T-cell (primary cell): Measurements from ENCODE around the gene CTNND2. TPM values are rescaled to one million over a fixed set of nuclear protein-coding genes. Genes with fewer than 3 reads are reported as not detected.

ENCODE experiments used
- ATAC-seq, 4 experiments: fragments of 200-7000 bp in 3 of 4; fragments of 150-1000 bp in 1 of 4; cut with Tn5 transposase; replicated peaks in 1 of 4; 1 replicate in 3 of 4; 2 replicates in 1 of 4; pipeline ENCODE4 v1.10.0; 2021; ENCODE audit warnings: moderate library complexity in 3 of 4, mild to moderate bottlenecking in 2 of 4, moderate number of reproducible peaks in 1 of 4
- CTCF ChIA-PET, 2 donors: fragments of 300-600 bp; sonication (Branson Sonifier 250); formaldehyde crosslinking; loops; one replicate each; lab custom pipeline; 2022; ENCODE audit warnings: antibody characterized with exemption in 2 of 2; lab: Charles Lee
- POLR2A ChIA-PET, 2 donors: fragments of 300-600 bp; sonication (Branson Sonifier 250); formaldehyde crosslinking; loops; one replicate each; lab custom pipeline; 2022; ENCODE audit warnings: antibody characterized with exemption in 2 of 2; lab: Charles Lee
- DNase-seq, 35 experiments: peaks; one replicate each; pipeline versions ENCODE4 v3.0.0 to v3.0.0-alpha.2; 2013 to 2023
- H3K27ac ChIP-seq: one replicate; pipeline ENCODE4 v1.5.1; 2013; ENCODE audit warnings: low read length
- H3K27me3 ChIP-seq, 2 experiments: replicated peaks in 1 of 2; 1 replicate in 1 of 2; 2 replicates in 1 of 2; pipeline versions ENCODE4 v1.6.1 to v1.7.0; 2013; ENCODE audit warnings: low read length in 1 of 2, mixed read lengths in 1 of 2; ENCODE audit not compliant: control insufficient read depth in 2 of 2, insufficient read depth in 2 of 2; ENCODE audit errors: extremely low read depth in 1 of 2
- H3K36me3 ChIP-seq, 2 donors: 1 replicate in 1 of 2; 2 replicates in 1 of 2; pipeline versions ENCODE4 v1.6.1 to v1.7.0; 2013; ENCODE audit warnings: low read length in 1 of 2; ENCODE audit not compliant: control insufficient read depth in 2 of 2, insufficient read depth in 1 of 2; ENCODE audit errors: extremely low read depth in 1 of 2
- H3K4me1 ChIP-seq, 2 experiments: 1 replicate in 1 of 2; 2 replicates in 1 of 2; pipeline versions ENCODE4 v1.6.1 to v1.7.0; 2013; ENCODE audit warnings: low read length in 2 of 2, mixed read lengths in 1 of 2; ENCODE audit not compliant: insufficient read depth in 2 of 2, control insufficient read depth in 1 of 2; ENCODE audit errors: extremely low read depth in 1 of 2
- H3K4me3 ChIP-seq, 2 donors: 1 replicate in 1 of 2; 2 replicates in 1 of 2; pipeline versions ENCODE4 v1.5.1 to v1.7.0; 2013; ENCODE audit warnings: mild to moderate bottlenecking in 2 of 2, low read length in 1 of 2, moderate library complexity in 1 of 2; ENCODE audit not compliant: control insufficient read depth in 1 of 2; ENCODE audit errors: extremely low read depth in 1 of 2
- H3K9me3 ChIP-seq: 2 replicates; pipeline ENCODE4 v1.7.0; 2013
- H3K27ac Mint-ChIP-seq, 2 donors: one replicate each; pipeline ENCODE4 v1.8.0; 2020 to 2021; ENCODE audit warnings: mild to moderate bottlenecking in 2 of 2, mixed read lengths in 2 of 2
- H3K27me3 Mint-ChIP-seq, 2 donors: one replicate each; pipeline ENCODE4 v1.8.0; 2021 to 2022; ENCODE audit warnings: mixed read lengths in 2 of 2
- H3K36me3 Mint-ChIP-seq: one replicate; pipeline ENCODE4 v1.8.0; 2021; ENCODE audit warnings: mixed read lengths
- H3K4me1 Mint-ChIP-seq, 3 donors: one replicate each; pipeline ENCODE4 v1.8.0; 2020 to 2022; ENCODE audit warnings: mixed read lengths in 3 of 3, mild to moderate bottlenecking in 1 of 3
- H3K4me3 Mint-ChIP-seq, 3 donors: one replicate each; pipeline ENCODE4 v1.8.0; 2020 to 2022; ENCODE audit warnings: mild to moderate bottlenecking in 3 of 3, mixed read lengths in 3 of 3, moderate library complexity in 3 of 3
- H3K9me3 Mint-ChIP-seq, 3 donors: one replicate each; pipeline ENCODE4 v1.8.0; 2020 to 2022; ENCODE audit warnings: mixed read lengths in 3 of 3
- WGBS: methylation state at CpG from one replicate; pipeline ENCODE4 v1.1.5; 2013; ENCODE audit warnings: missing lambda C conversion rate; ENCODE audit not compliant: insufficient coverage; 5-methylcytosine and 5-hydroxymethylcytosine counted together
- total RNA-seq, 35 experiments: library from RNA in 6 of 35; stranded (reverse) in 6 of 35; fragments of 120-200 nt in 1 of 35; gene quantifications; one replicate each; pipeline versions ENCODE4 v1.2.1 to v1.2.4 and lab custom pipeline; 2013 to 2026

Gene CTNND2
- total RNA-seq, 5 donors from 2014 or later (not counting 1 experiment from before 2014, with no cell fraction given): 0.22 TPM; not detected in 4

DNA sequence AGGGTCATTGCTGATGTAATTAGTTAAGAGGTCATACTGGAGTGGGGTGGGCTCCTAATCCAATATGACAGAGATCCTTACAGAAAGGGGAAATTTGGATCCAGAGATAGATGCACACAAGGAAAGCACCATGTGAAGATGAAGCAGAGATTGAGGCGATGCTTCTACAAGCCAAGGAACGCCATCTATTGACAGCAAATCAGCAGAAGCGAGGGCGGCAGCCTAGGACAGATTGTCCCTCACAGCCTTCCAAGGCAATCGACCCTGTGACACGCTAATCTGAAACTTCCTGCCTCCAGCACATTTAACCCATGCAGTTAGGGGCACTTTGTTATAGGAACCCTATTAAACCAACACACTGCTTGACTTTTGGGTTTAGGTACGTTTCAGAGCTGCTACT is 858.1 kb downstream of the CTNND2 start:
- Mint-ChIP-seq H3K9me3 (no peaks in the 10 kb centered on the region), H3K36me3 (no peaks in the 10 kb centered on the region), H3K27me3 (peaks cover 5 to 8% of the 10 kb centered on the region in 2 donors), H3K4me1 (no peaks in the 10 kb centered on the region), H3K4me3 (no peak overlapping the region), H3K27ac (no peak overlapping the region)
- ChIA-PET POLR2A (no interaction called here), CTCF (no interaction called here)
- no peak overlapping the region for H3K27ac ChIP-seq
- H3K27me3 ChIP-seq: no peaks in the 10 kb centered on the region
- H3K36me3 ChIP-seq: no peaks in the 10 kb centered on the region
- no peaks in the 10 kb centered on the region for H3K9me3 ChIP-seq
- ATAC-seq: no peak
- no peak for DNase-seq
- WGBS: 65% methylated on average over 6 of the region's 7 CpGs
- H3K4me3 ChIP-seq: no peak overlapping the region
- no peaks in the 10 kb centered on the region for H3K4me1 ChIP-seq

DNA sequence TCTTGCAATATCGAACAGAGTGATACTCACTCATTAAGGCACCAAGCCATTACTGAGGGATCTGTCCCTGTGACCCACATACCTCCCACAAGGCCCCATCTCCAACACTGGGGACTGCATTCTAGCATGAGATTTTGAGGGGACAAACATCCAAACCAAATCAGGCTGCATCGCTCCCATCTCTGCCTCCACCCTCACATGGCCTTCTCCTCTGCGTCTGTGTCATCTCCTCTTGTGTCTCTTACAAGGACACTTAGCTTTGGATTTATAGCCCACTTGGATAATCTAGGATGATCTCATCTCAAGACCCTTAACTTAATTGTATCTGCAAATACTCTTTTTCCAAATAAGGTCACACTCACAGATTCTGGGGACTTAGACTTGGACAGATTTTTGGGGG is 858.8 kb downstream of the CTNND2 start:
- DNase-seq: no peak
- Mint-ChIP-seq H3K36me3 (no peaks in the 10 kb centered on the region), H3K27me3 (peaks cover 5 to 8% of the 10 kb centered on the region in 2 donors), H3K4me3 (no peak overlapping the region), H3K27ac (no peak overlapping the region), H3K4me1 (no peaks in the 10 kb centered on the region), H3K9me3 (no peaks in the 10 kb centered on the region)
- Histone ChIP-seq H3K36me3 (no peaks in the 10 kb centered on the region), H3K4me3 (no peak overlapping the region), H3K4me1 (no peaks in the 10 kb centered on the region), H3K27me3 (no peaks in the 10 kb centered on the region), H3K9me3 (no peaks in the 10 kb centered on the region), H3K27ac (no peak overlapping the region)
- ChIA-PET CTCF (no interaction called here), POLR2A (no interaction called here)
- 90% methylated on average over 3 of the region's 3 CpGs for WGBS
- ATAC-seq: no peak

DNA sequence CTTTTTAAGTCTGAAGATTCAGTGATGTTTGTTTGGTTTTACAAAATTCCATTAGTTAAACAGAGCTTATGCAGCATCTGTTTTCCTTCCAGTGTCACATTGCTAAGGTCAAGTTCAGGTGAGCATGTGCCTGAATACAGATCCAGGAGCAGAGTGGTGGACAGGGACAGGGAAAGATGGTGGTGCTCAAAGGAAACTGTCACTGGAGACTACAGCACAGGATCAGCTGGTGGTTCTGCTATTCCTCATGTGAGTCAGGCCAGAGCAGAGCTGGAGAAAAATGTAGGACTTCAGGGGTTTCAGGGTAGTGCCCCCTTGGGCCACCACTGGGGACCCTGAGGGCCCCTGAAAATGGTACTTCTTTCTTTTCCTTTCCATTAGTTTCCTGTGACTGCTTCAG is 859.7 kb downstream of the CTNND2 start:
- H3K4me3 ChIP-seq: no peak overlapping the region
- no peaks in the 10 kb centered on the region for H3K4me1 Mint-ChIP-seq
- peaks cover 5 to 8% of the 10 kb centered on the region in 2 donors for H3K27me3 Mint-ChIP-seq
- H3K36me3 Mint-ChIP-seq: no peaks in the 10 kb centered on the region
- no peak overlapping the region for H3K4me3 Mint-ChIP-seq
- no peak overlapping the region for H3K27ac ChIP-seq
- POLR2A ChIA-PET: no interaction called here
- H3K4me1 ChIP-seq: no peaks in the 10 kb centered on the region
- no peak overlapping the region for H3K27ac Mint-ChIP-seq
- H3K27me3 ChIP-seq: no peaks in the 10 kb centered on the region
- H3K36me3 ChIP-seq: no peaks in the 10 kb centered on the region
- no peak for ATAC-seq
- DNase-seq: no peak
- CTCF ChIA-PET: no interaction called here
- no peaks in the 10 kb centered on the region for H3K9me3 Mint-ChIP-seq
- H3K9me3 ChIP-seq: no peaks in the 10 kb centered on the region

DNA sequence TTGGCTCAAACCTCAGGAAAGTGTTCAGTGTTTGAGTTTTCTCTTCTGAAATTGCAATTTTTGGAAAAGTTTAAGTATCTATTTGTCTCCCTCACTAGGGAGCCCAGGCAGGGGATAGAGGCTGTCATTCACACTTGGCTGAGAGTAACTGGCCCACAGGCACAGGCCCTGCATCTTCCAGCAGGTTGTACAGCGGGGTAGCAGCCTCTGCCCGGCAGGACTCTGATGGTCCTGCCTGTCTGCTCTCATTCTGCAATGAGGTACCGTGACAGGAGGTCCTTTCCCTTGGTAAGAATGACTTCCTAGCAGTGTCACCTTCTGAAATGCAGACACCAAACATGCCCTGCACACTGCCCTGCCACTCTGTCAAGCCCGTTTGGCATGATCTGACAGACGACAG is 860.4 kb downstream of the CTNND2 start:
- no peak overlapping the region for H3K27ac Mint-ChIP-seq
- no peak overlapping the region for H3K4me3 ChIP-seq
- no peak for ATAC-seq
- WGBS: 72% methylated on average over 3 of the region's 5 CpGs
- no peaks in the 10 kb centered on the region for H3K36me3 Mint-ChIP-seq
- no peak overlapping the region for H3K27ac ChIP-seq
- H3K27me3 Mint-ChIP-seq: peaks cover 8% of the 10 kb centered on the region in 2 donors
- H3K4me1 Mint-ChIP-seq: no peaks in the 10 kb centered on the region
- CTCF ChIA-PET: no interaction called here
- POLR2A ChIA-PET: no interaction called here
- no peaks in the 10 kb centered on the region for H3K36me3 ChIP-seq
- H3K9me3 ChIP-seq: no peaks in the 10 kb centered on the region
- no peaks in the 10 kb centered on the region for H3K27me3 ChIP-seq
- H3K4me3 Mint-ChIP-seq: no peak overlapping the region
- DNase-seq: no peak
- no peaks in the 10 kb centered on the region for H3K4me1 ChIP-seq
- no peaks in the 10 kb centered on the region for H3K9me3 Mint-ChIP-seq

DNA sequence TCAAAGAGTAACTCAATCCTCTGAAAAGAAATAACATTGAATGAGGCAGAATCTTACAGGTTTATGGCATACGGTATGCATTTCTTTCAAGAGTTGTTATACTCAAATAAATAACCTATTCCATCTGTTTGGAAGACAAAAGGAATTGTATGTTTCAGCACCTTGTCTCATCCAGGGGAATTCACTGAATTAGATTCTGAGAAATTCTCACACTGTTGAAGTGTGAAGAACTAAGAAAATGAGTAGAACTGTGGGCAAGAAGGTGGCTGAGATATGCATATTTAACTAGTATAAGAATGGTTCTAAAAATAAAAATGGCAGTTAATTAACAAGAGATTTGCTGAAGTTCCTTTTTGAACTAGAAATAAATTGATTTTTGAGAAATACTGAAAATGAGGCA is 863.9 kb downstream of the CTNND2 start:
- ATAC-seq (no peak), DNase-seq (no peak)
- Histone ChIP-seq H3K27me3 (no peaks in the 10 kb centered on the region), H3K36me3 (no peaks in the 10 kb centered on the region), H3K27ac (no peak overlapping the region), H3K9me3 (no peaks in the 10 kb centered on the region), H3K4me3 (no peak overlapping the region), H3K4me1 (no peaks in the 10 kb centered on the region)
- Mint-ChIP-seq H3K9me3 (no peaks in the 10 kb centered on the region), H3K27me3 (peaks cover 3 to 4% of the 10 kb centered on the region in 2 donors), H3K4me1 (no peaks in the 10 kb centered on the region), H3K36me3 (no peaks in the 10 kb centered on the region), H3K4me3 (no peak overlapping the region), H3K27ac (no peak overlapping the region)
- POLR2A ChIA-PET: no interaction called here
- CTCF ChIA-PET: no interaction called here
- WGBS: no CpG with 5 or more reads among the region's 1 CpG

DNA sequence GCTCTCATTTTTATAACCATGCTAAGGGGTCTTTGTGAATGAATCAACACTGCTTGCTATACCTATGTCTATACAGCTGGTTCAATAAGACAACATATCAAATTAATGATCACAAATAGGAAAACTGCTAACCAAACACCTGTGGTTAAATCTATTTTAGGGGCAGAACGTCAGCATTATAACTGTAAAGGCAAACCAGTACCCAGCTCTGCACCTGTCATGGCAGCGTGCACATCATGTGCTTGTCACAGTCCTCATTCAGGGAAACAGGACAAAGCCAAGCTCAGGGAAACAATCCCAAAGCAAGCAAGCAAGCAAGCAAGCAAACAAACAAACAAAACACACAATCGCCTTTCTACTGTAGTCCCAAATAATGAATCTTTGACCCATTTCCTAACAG is 865.5 kb downstream of the CTNND2 start:
- no peak for ATAC-seq
- ChIA-PET POLR2A (no interaction called here), CTCF (no interaction called here)
- H3K36me3 ChIP-seq: no peaks in the 10 kb centered on the region
- no peaks in the 10 kb centered on the region for H3K27me3 ChIP-seq
- Mint-ChIP-seq H3K4me3 (no peak overlapping the region), H3K4me1 (no peaks in the 10 kb centered on the region), H3K27ac (no peak overlapping the region), H3K36me3 (no peaks in the 10 kb centered on the region), H3K27me3 (peaks cover 3 to 4% of the 10 kb centered on the region in 2 donors), H3K9me3 (no peaks in the 10 kb centered on the region)
- no peak overlapping the region for H3K4me3 ChIP-seq
- H3K27ac ChIP-seq: no peak overlapping the region
- no peaks in the 10 kb centered on the region for H3K4me1 ChIP-seq
- WGBS: 72% methylated on average over 3 of the region's 3 CpGs
- H3K9me3 ChIP-seq: no peaks in the 10 kb centered on the region
- no peak for DNase-seq

DNA sequence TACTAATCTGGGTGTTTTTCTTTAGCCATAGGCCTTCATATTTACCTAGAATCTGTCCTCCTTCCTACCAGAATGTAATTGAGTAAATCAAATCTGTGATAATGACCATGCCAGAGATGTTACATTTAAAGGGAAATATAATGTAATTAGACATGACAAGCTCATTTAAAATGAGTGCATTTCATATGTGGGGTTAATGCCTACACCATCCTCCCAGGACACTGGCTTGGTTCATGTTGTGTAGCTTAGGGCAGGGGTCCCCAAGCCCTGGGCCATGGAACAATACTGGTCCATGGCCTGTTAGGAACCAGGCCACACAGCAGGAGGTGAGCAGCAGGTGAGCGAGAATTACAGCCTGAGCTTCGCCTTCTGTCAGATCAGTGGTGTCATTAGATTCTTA is 866.3 kb downstream of the CTNND2 start:
- H3K4me3 ChIP-seq: no peak overlapping the region
- Mint-ChIP-seq H3K4me3 (no peak overlapping the region), H3K4me1 (no peaks in the 10 kb centered on the region), H3K27ac (no peak overlapping the region), H3K36me3 (no peaks in the 10 kb centered on the region), H3K27me3 (peaks cover 3 to 4% of the 10 kb centered on the region in 2 donors), H3K9me3 (no peaks in the 10 kb centered on the region)
- H3K36me3 ChIP-seq: no peaks in the 10 kb centered on the region
- no peaks in the 10 kb centered on the region for H3K9me3 ChIP-seq
- ChIA-PET CTCF (no interaction called here), POLR2A (no interaction called here)
- no peak overlapping the region for H3K27ac ChIP-seq
- WGBS: 84% methylated on average over 2 of the region's 2 CpGs
- H3K4me1 ChIP-seq: no peaks in the 10 kb centered on the region
- ATAC-seq (no peak), DNase-seq (no peak)
- H3K27me3 ChIP-seq: no peaks in the 10 kb centered on the region
